HCT116 (cell line): ENCODE measurements around the gene CNTNAP5. TPM values are rescaled to one million over a fixed set of nuclear protein-coding genes. Genes with fewer than 3 reads are reported as not detected.

ENCODE experiments used
- ATAC-seq: fragments of 200-7000 bp; cut with Tn5 transposase; 2 replicates; pipeline ENCODE4 v1.9.1; 2020; ENCODE audit warnings: mild to moderate bottlenecking, moderate library complexity
- BruUV-seq: library from RNA; stranded (reverse); fragments of 400-500 nt; replicated peaks from 2 replicates; lab custom pipeline; 2021; lab: Mats Ljungman, UMichigan
- CTCF ChIA-PET: fragments of 300-600 bp; sonication (Branson Sonifier 250); formaldehyde crosslinking; loops from one replicate; lab custom pipeline; 2021; ENCODE audit warnings: antibody characterized with exemption; lab: Charles Lee
- POLR2A ChIA-PET: fragments of 300-600, 350-600 bp; sonication (Branson Sonifier 250); formaldehyde crosslinking; loops from one replicate; lab custom pipeline; 2021; ENCODE audit warnings: antibody characterized with exemption; lab: Charles Lee
- RAD21 ChIA-PET, 2 experiments: fragments of 300-600 bp; sonication (Branson Sonifier 250); formaldehyde crosslinking; loops; one replicate each; lab custom pipeline; 2023; ENCODE audit warnings: low total read pairs in 2 of 2; ENCODE audit not compliant: uncharacterized antibody in 2 of 2, unreplicated experiment in 2 of 2, low non-redundant PET in 1 of 2; lab: Charles Lee
- DNase-seq: peaks from one replicate; pipeline ENCODE4 v3.0.0-alpha.2; 2010; ENCODE audit warnings: low read depth, low spot score
- H2AFZ ChIP-seq: fragments of 200-600 bp; shearing (Covaris generic), sonication (generic); 2 replicates; pipeline ENCODE4 v1.6.1; 2017; ENCODE audit warnings: low read depth, mixed run types, mixed read lengths, antibody characterized with exemption, low read length; ENCODE audit not compliant: poor library complexity, severe bottlenecking
- H3K27ac ChIP-seq: 2 replicates; pipeline ENCODE4 v1.5.1; 2012; ENCODE audit warnings: low read depth, low read length
- H3K27me3 ChIP-seq: fragments of 200-600 bp; sonication (generic); 2 replicates; pipeline ENCODE4 v1.6.1; 2016; ENCODE audit warnings: mixed run types, low read length, mixed read lengths; ENCODE audit not compliant: insufficient read depth
- H3K36me3 ChIP-seq, 2 experiments: fragments of 200-500 bp in 1 of 2; fragments of 200-600 bp in 1 of 2; sonication (Bioruptor generic) in 1 of 2; sonication (generic) in 1 of 2; 2 replicates each; pipeline versions ENCODE4 v1.5.1 to v1.6.1; 2014 to 2016; ENCODE audit warnings: low read length in 2 of 2, inconsistent platforms in 1 of 2, mixed read lengths in 1 of 2, mixed run types in 1 of 2; ENCODE audit not compliant: insufficient read depth in 2 of 2, control insufficient read depth in 1 of 2
- H3K4me1 ChIP-seq, 2 experiments: fragments of 200-600 bp in 1 of 2; sonication (generic) in 1 of 2; 2 replicates each; pipeline versions ENCODE4 v1.5.1 to v1.6.1; 2012 to 2017; ENCODE audit warnings: low read length in 2 of 2, inconsistent platforms in 1 of 2, mild to moderate bottlenecking in 1 of 2, mixed read lengths in 1 of 2, mixed run types in 1 of 2, moderate library complexity in 1 of 2; ENCODE audit not compliant: insufficient read depth in 2 of 2, control insufficient read depth in 1 of 2
- H3K4me2 ChIP-seq: fragments of 200-600 bp; sonication (generic); 2 replicates; pipeline ENCODE4 v1.6.1; 2017; ENCODE audit warnings: mixed run types, low read length, mixed read lengths
- H3K4me3 ChIP-seq, 2 experiments: fragments of 200-600 bp in 1 of 2; sonication (generic) in 1 of 2; replicated peaks in 1 of 2; 2 replicates each; pipeline ENCODE4 v1.5.1; 2011 to 2016; ENCODE audit warnings: low read length in 2 of 2, control low read depth in 1 of 2, low read depth in 1 of 2, mild to moderate bottlenecking in 1 of 2, mixed read lengths in 1 of 2, mixed run types in 1 of 2
- H3K79me2 ChIP-seq: fragments of 200-600 bp; sonication (generic); 2 replicates; pipeline ENCODE4 v1.6.1; 2017; ENCODE audit warnings: mild to moderate bottlenecking, mixed run types, low read length, moderate library complexity, mixed read lengths; ENCODE audit not compliant: insufficient read depth
- H3K9ac ChIP-seq: fragments of 200-600 bp; sonication (generic); 2 replicates; pipeline ENCODE4 v1.6.1; 2016; ENCODE audit warnings: low read length, mixed read lengths
- H3K9me2 ChIP-seq: fragments of 200-600 bp; sonication (generic), shearing (Covaris generic); 2 replicates; pipeline ENCODE4 v1.6.1; 2017; ENCODE audit warnings: mixed run types, mild to moderate bottlenecking, moderate library complexity; ENCODE audit not compliant: insufficient read depth
- H3K9me3 ChIP-seq, 2 experiments: fragments of 200-500 bp in 1 of 2; fragments of 200-600 bp in 1 of 2; sonication (Bioruptor generic) in 1 of 2; sonication (generic) in 1 of 2; 2 replicates each; pipeline ENCODE4 v1.6.1; 2014 to 2017; ENCODE audit warnings: low read length in 2 of 2, mixed read lengths in 2 of 2, inconsistent platforms in 1 of 2, low read depth in 1 of 2, mild to moderate bottlenecking in 1 of 2, mixed run types in 1 of 2, moderate library complexity in 1 of 2; ENCODE audit not compliant: control insufficient read depth in 1 of 2, insufficient read depth in 1 of 2
- H4K20me1 ChIP-seq: fragments of 200-600 bp; sonication (generic), shearing (Covaris generic); 2 replicates; pipeline ENCODE4 v1.6.1; 2017; ENCODE audit warnings: mixed run types, mild to moderate bottlenecking, moderate library complexity; ENCODE audit not compliant: insufficient read depth
- CBX3 ChIP-seq: IDR thresholded peaks from 2 replicates; pipeline ENCODE4 v1.6.1; 2012; ENCODE audit warnings: low read depth
- CEBPB ChIP-seq: IDR thresholded peaks from 2 replicates; pipeline ENCODE4 v1.6.1; 2012; ENCODE audit warnings: low read depth
- EGR1 ChIP-seq: IDR thresholded peaks from 2 replicates; pipeline ENCODE4 v1.6.1; 2012; ENCODE audit warnings: low read depth
- ELF1 ChIP-seq: IDR thresholded peaks from 2 replicates; pipeline ENCODE4 v1.6.1; 2012; ENCODE audit warnings: low read depth, borderline replicate concordance
- EZH2 ChIP-seq: fragments of 200-600 bp; sonication (generic); IDR thresholded peaks from 2 replicates; pipeline ENCODE4 v1.6.1; 2017; ENCODE audit warnings: antibody characterized with exemption, mixed run types
- EZH2phosphoT487 ChIP-seq: fragments of 200-600 bp; IDR thresholded peaks from 2 replicates; pipeline ENCODE4 v1.6.1; 2018; ENCODE audit warnings: antibody characterized with exemption, borderline replicate concordance
- JUND ChIP-seq: IDR thresholded peaks from 2 replicates; pipeline ENCODE4 v1.6.1; 2012
- POLR2A ChIP-seq: IDR thresholded peaks from 2 replicates; pipeline ENCODE4 v1.7.0; 2011; ENCODE audit warnings: borderline replicate concordance; ENCODE audit not compliant: insufficient read depth, insufficient read length; ENCODE audit errors: extremely low read depth
- POLR2AphosphoS5 ChIP-seq: IDR thresholded peaks from 2 replicates; pipeline ENCODE4 v1.6.1; 2011; ENCODE audit warnings: mild to moderate bottlenecking, low read depth, low read length, moderate library complexity
- SIN3A ChIP-seq: IDR thresholded peaks from 2 replicates; pipeline ENCODE4 v1.6.1; 2012; ENCODE audit warnings: low read depth
- SRF ChIP-seq: IDR thresholded peaks from 2 replicates; pipeline ENCODE4 v1.6.1; 2012; ENCODE audit warnings: low read depth
- TCF7L2 ChIP-seq: IDR thresholded peaks from 2 replicates; pipeline ENCODE4 v1.7.0; 2011; ENCODE audit warnings: borderline replicate concordance, inconsistent platforms; ENCODE audit not compliant: insufficient read depth, insufficient read length; ENCODE audit errors: extremely low read depth
- YY1 ChIP-seq: IDR thresholded peaks from 2 replicates; pipeline ENCODE4 v1.6.1; 2011; ENCODE audit warnings: low read length, low read depth, moderate library complexity, mild to moderate bottlenecking; ENCODE audit not compliant: insufficient replicate concordance; ENCODE audit errors: extremely low read depth
- ZFX ChIP-seq: fragments of 450-650 bp; IDR thresholded peaks from 2 replicates; pipeline ENCODE4 v1.6.1; 2017
- ZNF274 ChIP-seq: fragments of 200-500 bp; sonication (Bioruptor generic); IDR thresholded peaks from 2 replicates; pipeline ENCODE4 v1.6.1; 2014; ENCODE audit warnings: mild to moderate bottlenecking, low read depth, low read length, inconsistent platforms
- intact Hi-C: fragments of 100-400 bp; cut with micrococcal nuclease; formaldehyde crosslinking; loops from 2 replicates; pipeline ENCODE4 v1.10.0; 2022
- total RNA-seq: library from RNA; stranded (reverse); gene quantifications from one replicate; pipeline ENCODE4 v1.2.1, GENCODE V29; 2021; ENCODE audit not compliant: unreplicated experiment
- TF ChIP-seq, protein P1 (sequence below), 3 experiments: fragments of 200-600 bp in 1 of 3; sonication (generic) in 1 of 3; IDR thresholded peaks in 2 of 3; conservative IDR thresholded peaks in 1 of 3; 2 replicates each; pipeline ENCODE4 v1.5.1; 2012 to 2017; ENCODE audit warnings: low read depth in 2 of 3, low read length in 2 of 3, antibody characterized with exemption in 1 of 3, borderline replicate concordance in 1 of 3, control low read depth in 1 of 3, mild to moderate bottlenecking in 1 of 3, mixed read lengths in 1 of 3, mixed run types in 1 of 3, moderate library complexity in 1 of 3; ENCODE audit not compliant: insufficient read depth in 1 of 3
- TF ChIP-seq, protein P2 (sequence below): IDR thresholded peaks from 2 replicates; pipeline ENCODE4 v1.6.1; 2012; ENCODE audit warnings: low read depth
- TF ChIP-seq, protein P3 (sequence below): IDR thresholded peaks from 2 replicates; pipeline ENCODE4 v1.6.1; 2012
- TF ChIP-seq, protein P4 (sequence below): IDR thresholded peaks from 2 replicates; pipeline ENCODE4 v1.6.1; 2011; ENCODE audit warnings: mild to moderate bottlenecking, low read length, moderate library complexity; ENCODE audit not compliant: insufficient replicate concordance; ENCODE audit errors: extremely low read depth

CNTNAP5 gene
- total RNA-seq, 1 experiment from 2014 or later = not detected

DNA sequence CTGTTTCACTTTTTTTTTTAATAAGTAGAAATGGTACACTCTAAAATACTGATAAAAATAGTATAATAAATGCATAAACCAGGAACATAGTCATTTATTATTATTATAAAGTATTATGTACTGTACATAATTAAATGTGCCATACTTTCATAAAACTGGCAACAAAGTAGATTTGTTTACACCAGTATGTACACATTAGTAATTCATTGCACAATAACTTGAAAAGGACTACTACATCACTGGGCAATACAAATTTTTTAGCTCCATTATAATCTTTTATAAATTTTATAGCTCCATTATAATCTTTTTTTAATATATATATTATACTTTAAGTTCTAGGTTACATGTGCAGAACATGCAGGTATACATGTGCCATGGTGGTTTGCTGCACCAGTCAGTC is 636.5 kb downstream of the CNTNAP5 start:
- H3K79me2 ChIP-seq = no peaks in the 10 kb centered on the region
- CTCF ChIA-PET = no interaction called here
- H3K27me3 ChIP-seq = no peaks in the 10 kb centered on the region
- ATAC-seq (no peak), DNase-seq (no peak)
- peaks cover 5 to 22% of the 10 kb centered on the region in 2 experiments; a peak in 2 of 4 replicates for H3K9me3 ChIP-seq
- H3K27ac ChIP-seq = no peak overlapping the region
- TF ChIP-seq ZNF274 = no peak
- no peak for TF ChIP-seq SRF
- no peak for TF ChIP-seq EGR1
- TF ChIP-seq, protein P1, sequence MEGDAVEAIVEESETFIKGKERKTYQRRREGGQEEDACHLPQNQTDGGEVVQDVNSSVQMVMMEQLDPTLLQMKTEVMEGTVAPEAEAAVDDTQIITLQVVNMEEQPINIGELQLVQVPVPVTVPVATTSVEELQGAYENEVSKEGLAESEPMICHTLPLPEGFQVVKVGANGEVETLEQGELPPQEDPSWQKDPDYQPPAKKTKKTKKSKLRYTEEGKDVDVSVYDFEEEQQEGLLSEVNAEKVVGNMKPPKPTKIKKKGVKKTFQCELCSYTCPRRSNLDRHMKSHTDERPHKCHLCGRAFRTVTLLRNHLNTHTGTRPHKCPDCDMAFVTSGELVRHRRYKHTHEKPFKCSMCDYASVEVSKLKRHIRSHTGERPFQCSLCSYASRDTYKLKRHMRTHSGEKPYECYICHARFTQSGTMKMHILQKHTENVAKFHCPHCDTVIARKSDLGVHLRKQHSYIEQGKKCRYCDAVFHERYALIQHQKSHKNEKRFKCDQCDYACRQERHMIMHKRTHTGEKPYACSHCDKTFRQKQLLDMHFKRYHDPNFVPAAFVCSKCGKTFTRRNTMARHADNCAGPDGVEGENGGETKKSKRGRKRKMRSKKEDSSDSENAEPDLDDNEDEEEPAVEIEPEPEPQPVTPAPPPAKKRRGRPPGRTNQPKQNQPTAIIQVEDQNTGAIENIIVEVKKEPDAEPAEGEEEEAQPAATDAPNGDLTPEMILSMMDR (IDR thresholded peaks at IDR 0.05 in 2 of 3, conservative IDR thresholded peaks at IDR 0.05 in 1 of 3; ENCODE audit: borderline replicate concordance in 1 of 3, insufficient read depth in 1 of 3, low read depth in 2 of 3, low read length in 2 of 3) = no peak
- no peak for TF ChIP-seq ELF1
- TF ChIP-seq CBX3 = no peak
- no peak for TF ChIP-seq POLR2AphosphoS5
- no peak for TF ChIP-seq POLR2A
- TF ChIP-seq, protein P2, sequence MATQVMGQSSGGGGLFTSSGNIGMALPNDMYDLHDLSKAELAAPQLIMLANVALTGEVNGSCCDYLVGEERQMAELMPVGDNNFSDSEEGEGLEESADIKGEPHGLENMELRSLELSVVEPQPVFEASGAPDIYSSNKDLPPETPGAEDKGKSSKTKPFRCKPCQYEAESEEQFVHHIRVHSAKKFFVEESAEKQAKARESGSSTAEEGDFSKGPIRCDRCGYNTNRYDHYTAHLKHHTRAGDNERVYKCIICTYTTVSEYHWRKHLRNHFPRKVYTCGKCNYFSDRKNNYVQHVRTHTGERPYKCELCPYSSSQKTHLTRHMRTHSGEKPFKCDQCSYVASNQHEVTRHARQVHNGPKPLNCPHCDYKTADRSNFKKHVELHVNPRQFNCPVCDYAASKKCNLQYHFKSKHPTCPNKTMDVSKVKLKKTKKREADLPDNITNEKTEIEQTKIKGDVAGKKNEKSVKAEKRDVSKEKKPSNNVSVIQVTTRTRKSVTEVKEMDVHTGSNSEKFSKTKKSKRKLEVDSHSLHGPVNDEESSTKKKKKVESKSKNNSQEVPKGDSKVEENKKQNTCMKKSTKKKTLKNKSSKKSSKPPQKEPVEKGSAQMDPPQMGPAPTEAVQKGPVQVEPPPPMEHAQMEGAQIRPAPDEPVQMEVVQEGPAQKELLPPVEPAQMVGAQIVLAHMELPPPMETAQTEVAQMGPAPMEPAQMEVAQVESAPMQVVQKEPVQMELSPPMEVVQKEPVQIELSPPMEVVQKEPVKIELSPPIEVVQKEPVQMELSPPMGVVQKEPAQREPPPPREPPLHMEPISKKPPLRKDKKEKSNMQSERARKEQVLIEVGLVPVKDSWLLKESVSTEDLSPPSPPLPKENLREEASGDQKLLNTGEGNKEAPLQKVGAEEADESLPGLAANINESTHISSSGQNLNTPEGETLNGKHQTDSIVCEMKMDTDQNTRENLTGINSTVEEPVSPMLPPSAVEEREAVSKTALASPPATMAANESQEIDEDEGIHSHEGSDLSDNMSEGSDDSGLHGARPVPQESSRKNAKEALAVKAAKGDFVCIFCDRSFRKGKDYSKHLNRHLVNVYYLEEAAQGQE = no peak
- TF ChIP-seq JUND = no peak
- TF ChIP-seq SIN3A = no peak
- no peak for TF ChIP-seq YY1
- TF ChIP-seq, protein P3, sequence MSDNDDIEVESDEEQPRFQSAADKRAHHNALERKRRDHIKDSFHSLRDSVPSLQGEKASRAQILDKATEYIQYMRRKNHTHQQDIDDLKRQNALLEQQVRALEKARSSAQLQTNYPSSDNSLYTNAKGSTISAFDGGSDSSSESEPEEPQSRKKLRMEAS = no peak
- no peak for TF ChIP-seq EZH2
- no peak for TF ChIP-seq CEBPB
- TF ChIP-seq EZH2phosphoT487 = no peak
- TF ChIP-seq ZFX = no peak
- TF ChIP-seq TCF7L2 = no peak
- TF ChIP-seq, protein P4, sequence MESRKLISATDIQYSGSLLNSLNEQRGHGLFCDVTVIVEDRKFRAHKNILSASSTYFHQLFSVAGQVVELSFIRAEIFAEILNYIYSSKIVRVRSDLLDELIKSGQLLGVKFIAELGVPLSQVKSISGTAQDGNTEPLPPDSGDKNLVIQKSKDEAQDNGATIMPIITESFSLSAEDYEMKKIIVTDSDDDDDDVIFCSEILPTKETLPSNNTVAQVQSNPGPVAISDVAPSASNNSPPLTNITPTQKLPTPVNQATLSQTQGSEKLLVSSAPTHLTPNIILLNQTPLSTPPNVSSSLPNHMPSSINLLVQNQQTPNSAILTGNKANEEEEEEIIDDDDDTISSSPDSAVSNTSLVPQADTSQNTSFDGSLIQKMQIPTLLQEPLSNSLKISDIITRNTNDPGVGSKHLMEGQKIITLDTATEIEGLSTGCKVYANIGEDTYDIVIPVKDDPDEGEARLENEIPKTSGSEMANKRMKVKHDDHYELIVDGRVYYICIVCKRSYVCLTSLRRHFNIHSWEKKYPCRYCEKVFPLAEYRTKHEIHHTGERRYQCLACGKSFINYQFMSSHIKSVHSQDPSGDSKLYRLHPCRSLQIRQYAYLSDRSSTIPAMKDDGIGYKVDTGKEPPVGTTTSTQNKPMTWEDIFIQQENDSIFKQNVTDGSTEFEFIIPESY = no peak
- no peak overlapping the region for H3K4me3 ChIP-seq
- H3K36me3 ChIP-seq = no peaks in the 10 kb centered on the region
- RAD21 ChIA-PET = no interaction called here
- H3K9ac ChIP-seq = no peak overlapping the region
- POLR2A ChIA-PET = no interaction called here
- intact Hi-C loops = no loop called here
- H3K4me2 ChIP-seq = no peak overlapping the region
- no peak overlapping the region for H2AFZ ChIP-seq
- H4K20me1 ChIP-seq = no peaks in the 10 kb centered on the region
- BruUV-seq = no TSS peak
- H3K9me2 ChIP-seq = no peaks in the 10 kb centered on the region
- H3K4me1 ChIP-seq = no peaks in the 10 kb centered on the region
